GM06990 (cell line): ENCODE measurements around the gene WEE2.

Source experiments
- DNase-seq: peaks from one replicate; pipeline ENCODE4 v3.0.0-alpha.2; 2011; ENCODE audit not compliant: insufficient read length; ENCODE audit errors: extremely low read depth
- H3K27me3 ChIP-seq: replicated peaks from 2 replicates; pipeline ENCODE4 v1.6.0; 2011; ENCODE audit warnings: low read length; ENCODE audit not compliant: control insufficient read depth, insufficient read depth
- H3K36me3 ChIP-seq: 2 replicates; pipeline ENCODE4 v1.5.1; 2011; ENCODE audit warnings: low read length; ENCODE audit not compliant: control insufficient read depth, insufficient read depth
- H3K4me3 ChIP-seq: replicated peaks from 2 replicates; pipeline ENCODE4 v1.5.1; 2011; ENCODE audit warnings: low read depth, mild to moderate bottlenecking, control low read depth, low read length
- TF ChIP-seq, protein P1 (sequence below): IDR thresholded peaks from 2 replicates; pipeline ENCODE4 v1.5.1; 2011; ENCODE audit warnings: low read length, control low read depth, mild to moderate bottlenecking, inconsistent platforms; ENCODE audit not compliant: insufficient read depth, poor library complexity, severe bottlenecking

WEE2 gene

DNA sequence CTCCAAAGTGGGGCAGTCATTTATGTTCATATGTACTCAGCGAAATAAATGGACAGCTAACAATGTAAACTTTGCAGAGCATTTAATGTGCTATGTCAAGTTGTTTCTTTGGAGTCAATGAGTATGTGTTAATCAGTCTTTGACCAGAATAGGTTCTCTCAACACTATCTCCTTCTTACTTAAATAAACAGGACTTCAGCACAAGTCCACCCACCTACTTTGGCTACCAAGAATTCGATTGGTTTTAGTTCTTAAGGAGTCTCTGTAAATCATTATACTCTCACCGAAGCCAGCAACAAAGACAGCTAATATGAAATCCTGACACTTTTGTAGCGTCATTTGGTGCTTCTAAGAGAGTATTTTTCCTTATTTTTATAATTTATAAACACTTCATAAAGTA lies 6.9 kb downstream of the WEE2 start:
- H3K27me3 ChIP-seq, result no peaks in the 10 kb centered on the region
- H3K36me3 ChIP-seq, result no peaks in the 10 kb centered on the region
- DNase-seq, result no peak
- TF ChIP-seq, protein P1, sequence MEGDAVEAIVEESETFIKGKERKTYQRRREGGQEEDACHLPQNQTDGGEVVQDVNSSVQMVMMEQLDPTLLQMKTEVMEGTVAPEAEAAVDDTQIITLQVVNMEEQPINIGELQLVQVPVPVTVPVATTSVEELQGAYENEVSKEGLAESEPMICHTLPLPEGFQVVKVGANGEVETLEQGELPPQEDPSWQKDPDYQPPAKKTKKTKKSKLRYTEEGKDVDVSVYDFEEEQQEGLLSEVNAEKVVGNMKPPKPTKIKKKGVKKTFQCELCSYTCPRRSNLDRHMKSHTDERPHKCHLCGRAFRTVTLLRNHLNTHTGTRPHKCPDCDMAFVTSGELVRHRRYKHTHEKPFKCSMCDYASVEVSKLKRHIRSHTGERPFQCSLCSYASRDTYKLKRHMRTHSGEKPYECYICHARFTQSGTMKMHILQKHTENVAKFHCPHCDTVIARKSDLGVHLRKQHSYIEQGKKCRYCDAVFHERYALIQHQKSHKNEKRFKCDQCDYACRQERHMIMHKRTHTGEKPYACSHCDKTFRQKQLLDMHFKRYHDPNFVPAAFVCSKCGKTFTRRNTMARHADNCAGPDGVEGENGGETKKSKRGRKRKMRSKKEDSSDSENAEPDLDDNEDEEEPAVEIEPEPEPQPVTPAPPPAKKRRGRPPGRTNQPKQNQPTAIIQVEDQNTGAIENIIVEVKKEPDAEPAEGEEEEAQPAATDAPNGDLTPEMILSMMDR, result no peak
- H3K4me3 ChIP-seq, result no peak overlapping the region

DNA sequence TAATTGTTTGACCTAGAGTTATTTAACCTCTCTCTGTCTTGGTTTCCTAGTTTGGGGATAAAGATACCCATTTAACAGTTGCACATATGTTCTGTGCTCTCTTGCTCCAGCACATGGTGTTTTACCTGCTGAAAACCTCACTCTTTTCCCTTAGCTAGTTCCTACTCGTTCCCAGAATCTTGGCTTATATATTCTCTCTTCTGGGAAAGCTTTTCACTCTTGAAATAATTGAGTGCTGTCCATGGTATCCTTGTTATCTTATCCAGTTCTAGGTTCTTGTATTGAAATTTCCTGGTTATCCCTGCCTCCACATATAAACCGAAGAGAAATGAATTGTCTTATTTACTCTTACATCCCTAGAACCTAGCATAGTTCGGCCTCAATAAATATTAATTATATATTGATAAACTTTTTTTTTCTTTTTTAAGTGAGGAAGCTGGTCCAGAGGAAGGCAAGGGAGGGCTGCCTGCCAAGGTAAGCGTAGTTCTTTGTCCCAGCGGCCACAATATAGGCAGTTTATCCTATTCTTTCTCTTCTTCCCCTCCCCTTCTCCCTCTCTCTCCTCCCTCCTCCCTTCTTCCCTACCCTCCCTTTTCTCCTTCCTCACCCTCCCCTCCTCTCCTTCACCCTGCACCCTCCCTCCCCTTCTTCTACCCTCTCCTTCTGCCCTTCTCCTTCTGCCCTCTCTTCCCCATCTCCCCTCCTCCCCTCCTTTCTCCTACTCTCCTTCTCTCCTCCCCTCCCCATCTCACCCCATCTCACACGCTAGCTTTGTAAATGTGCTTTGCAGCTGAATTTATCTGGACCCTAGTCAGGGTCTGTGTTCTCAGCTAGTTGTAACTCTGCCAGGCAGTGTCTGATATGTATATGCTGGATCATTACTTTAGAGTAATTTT lies 7.9 kb downstream of the WEE2 start:
- no peak overlapping the region for H3K4me3 ChIP-seq
- no peaks in the 10 kb centered on the region for H3K27me3 ChIP-seq
- DNase-seq, result no peak
- TF ChIP-seq, protein P1, result no peak
- no peaks in the 10 kb centered on the region for H3K36me3 ChIP-seq

DNA sequence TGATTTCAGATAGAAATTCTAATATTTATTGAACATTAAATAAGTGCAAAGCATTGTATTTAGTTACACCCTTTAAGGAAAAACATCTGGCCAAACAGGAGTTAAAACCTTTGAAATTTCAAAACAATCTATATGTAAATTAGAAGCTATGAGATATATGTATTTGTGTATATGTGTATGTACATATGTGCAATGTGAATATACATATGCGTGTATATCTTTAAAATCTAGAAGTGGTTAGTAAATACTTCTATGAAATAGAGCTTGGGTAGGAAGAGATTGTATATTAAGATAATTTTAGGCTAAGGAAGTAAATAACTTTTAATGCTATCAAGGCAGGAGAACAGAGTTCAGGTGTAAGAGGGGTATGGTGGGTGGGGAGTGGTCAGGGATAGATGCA lies 9.3 kb downstream of the WEE2 start:
- TF ChIP-seq, protein P1, result no peak
- Histone ChIP-seq H3K36me3 (no peaks in the 10 kb centered on the region), H3K27me3 (no peaks in the 10 kb centered on the region), H3K4me3 (no peak overlapping the region)
- no peak for DNase-seq

DNA sequence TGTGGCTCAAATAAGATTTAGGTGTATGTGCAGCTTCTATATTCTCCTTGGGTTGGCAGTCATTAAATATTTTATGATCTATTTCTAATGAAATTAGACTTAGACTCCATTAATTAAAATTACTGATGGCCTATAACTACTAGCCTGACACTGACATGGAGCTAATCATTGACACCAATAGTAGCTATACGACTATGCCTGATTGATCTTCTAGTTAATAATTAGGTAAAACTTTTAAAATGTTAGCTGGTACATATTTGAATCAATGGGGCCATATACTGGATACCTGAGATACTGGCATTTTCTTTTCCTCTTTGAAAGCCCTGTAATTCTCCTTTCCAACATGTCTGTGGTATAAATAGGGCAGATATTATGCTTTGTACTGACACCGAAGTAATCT lies 14.4 kb downstream of the WEE2 start:
- TF ChIP-seq, protein P1, result no peak
- DNase-seq, result no peak
- Histone ChIP-seq H3K27me3 (no peaks in the 10 kb centered on the region), H3K4me3 (no peak overlapping the region), H3K36me3 (no peaks in the 10 kb centered on the region)

DNA sequence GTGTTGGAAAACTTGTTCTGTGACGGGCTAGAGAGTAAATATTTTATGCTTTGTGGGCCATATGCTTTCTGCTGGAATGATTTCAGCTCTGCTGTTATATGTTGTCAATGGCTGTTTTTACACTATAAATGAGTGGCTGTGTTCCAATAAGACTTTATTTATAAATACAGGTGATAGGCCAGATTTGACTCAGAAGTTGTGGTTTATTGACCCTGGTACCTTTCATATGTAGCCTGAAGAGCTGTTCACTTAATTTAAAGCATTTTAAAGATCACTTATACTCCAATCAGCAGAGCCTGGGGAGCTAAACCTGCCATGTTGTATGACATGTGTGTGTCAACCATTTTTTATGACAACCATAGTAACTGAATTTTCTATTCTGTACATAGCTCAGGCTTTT lies 20.9 kb downstream of the WEE2 start:
- Histone ChIP-seq H3K4me3 (no peak overlapping the region), H3K36me3 (no peaks in the 10 kb centered on the region), H3K27me3 (no peaks in the 10 kb centered on the region)
- no peak for DNase-seq
- TF ChIP-seq, protein P1, result no peak
